Activated CD4-positive, alpha-beta T cell treated with anti-CD3 and anti-CD28 coated beads, Interleukin-2, amount 50 U/mL, for 48 hours (primary cell): ENCODE results near the gene MLNR.
A peak's percentile ranks its signal among the peaks of the same experiment; 100 is the strongest.

Experiments
- DNase-seq, 2 experiments: peaks; one replicate each; pipeline ENCODE4 v3.0.0-alpha.2; 2020

The MLNR gene

GRCh38 chr13:49220036-49220855 lies at the start of gene MLNR:
TSS of gene MLNR (plus strand) at chr13:49220338. CDS start at chr13:49220338, 0 bp downstream.
- DNase-seq = peak; percentile 45 to 52

- no peak for DNase-seq
Observed at GRCh38 chr13:49171359-49171758, 48.8 kb upstream of the MLNR start.

GRCh38 chr13:49183672-49184325 lies 36.3 kb upstream of the MLNR start:
- no peak for DNase-seq

GRCh38 chr13:49184621-49185020 lies 35.5 kb upstream of the MLNR start:
- no peak for DNase-seq

GRCh38 chr13:49185264-49185663 lies 34.9 kb upstream of the MLNR start:
- DNase-seq = no peak

GRCh38 chr13:49190901-49191300 lies 29.2 kb upstream of the MLNR start:
- DNase-seq = no peak

- DNase-seq = no peak
Observed at GRCh38 chr13:49206641-49207040, 13.5 kb upstream of the MLNR start.

GRCh38 chr13:49208619-49209018 lies 11.5 kb upstream of the MLNR start:
- DNase-seq = no peak

- no peak for DNase-seq
Observed at GRCh38 chr13:49210114-49210513, 10.0 kb upstream of the MLNR start.

- no peak for DNase-seq
Observed at GRCh38 chr13:49210669-49211068, 9.5 kb upstream of the MLNR start.

GRCh38 chr13:49213539-49213938 lies 6.6 kb upstream of the MLNR start:
- DNase-seq = no peak

GRCh38 chr13:49213997-49214916 lies 5.9 kb upstream of the MLNR start:
- no peak for DNase-seq

GRCh38 chr13:49214917-49215376 lies 5.2 kb upstream of the MLNR start:
- DNase-seq = peak; percentile 29 to 49

GRCh38 chr13:49216334-49216733 lies 3.8 kb upstream of the MLNR start:
- DNase-seq = no peak

- DNase-seq = no peak
Observed at GRCh38 chr13:49217962-49218492, 2.1 kb upstream of the MLNR start.

- DNase-seq = no peak
Observed at GRCh38 chr13:49218493-49219051, 1.6 kb upstream of the MLNR start.

GRCh38 chr13:49219647-49220035 lies 497 bp upstream of the MLNR start:
- DNase-seq = peak; percentile 18 to 19

GRCh38 chr13:49220856-49221589 lies 885 bp downstream of the MLNR start:
- peak; percentile 26 to 37 for DNase-seq

- DNase-seq = no peak
Observed at GRCh38 chr13:49221590-49221965, 1.4 kb downstream of the MLNR start.

- DNase-seq = no peak
Observed at GRCh38 chr13:49225223-49226042, 5.3 kb downstream of the MLNR start.

- DNase-seq = no peak
Observed at GRCh38 chr13:49226613-49227012, 6.5 kb downstream of the MLNR start.
